ENCODE results near the gene SP7. TPM values are rescaled to one million over a fixed set of nuclear protein-coding genes. Genes with fewer than 3 reads are reported as not detected.

SP7 gene
- total RNA-seq, 1 experiment from 2014 or later = not detected

GRCh38 chr12:53328043-53328435 lies 8.1 kb downstream of the SP7 start:
- Histone ChIP-seq H3K27me3 (ENCODE audit: control insufficient read depth, insufficient read depth, low read length) (no peaks in the 10 kb centered on the region), H3K27ac (ENCODE audit: low read length) (no peak overlapping the region), H3K9me3 (ENCODE audit: control insufficient read depth, insufficient read depth, low read depth, low read length) (no peaks in the 10 kb centered on the region), H3K4me1 (ENCODE audit: control insufficient read depth, insufficient read depth, low read length) (peaks cover 11% of the 10 kb centered on the region), H3K36me3 (ENCODE audit: control insufficient read depth, insufficient read depth, low read length) (no peaks in the 10 kb centered on the region), H3K4me3 (ENCODE audit: low read depth in 2 of 2, low read length in 2 of 2) (no peak overlapping the region)
- intact Hi-C loops (cut with micrococcal nuclease; ENCODE audit: unreplicated experiment) = no loop called here
- ATAC-seq (no peak), DNase-seq (ENCODE audit: low read depth, low spot score) (no peak)
- ChIA-PET POLR2A (no interaction called here), CTCF (interaction anchor here (0.6 to 2.5 kb wide), 4 partner anchors 17 to 154 kb away, joined by 3 to 19 read pairs (median 4); no protein-coding TSS in a partner anchor)
- BruUV-seq (replicated peaks) = no TSS peak
- TF ChIP-seq REST (IDR thresholded peaks at IDR 0.05; ENCODE audit: insufficient read depth in 1 of 2, low read depth in 2 of 2, low read length in 1 of 2) (no peak), POLR2AphosphoS5 (IDR thresholded peaks at IDR 0.05; ENCODE audit: low read depth, low read length) (no peak), TCF7L2 (IDR thresholded peaks at IDR 0.05; ENCODE audit: low read depth, low read length) (no peak), SIN3A (IDR thresholded peaks at IDR 0.05; ENCODE audit: borderline replicate concordance, insufficient read depth, low read depth, low read length) (no peak)
- TF ChIP-seq, protein P1, sequence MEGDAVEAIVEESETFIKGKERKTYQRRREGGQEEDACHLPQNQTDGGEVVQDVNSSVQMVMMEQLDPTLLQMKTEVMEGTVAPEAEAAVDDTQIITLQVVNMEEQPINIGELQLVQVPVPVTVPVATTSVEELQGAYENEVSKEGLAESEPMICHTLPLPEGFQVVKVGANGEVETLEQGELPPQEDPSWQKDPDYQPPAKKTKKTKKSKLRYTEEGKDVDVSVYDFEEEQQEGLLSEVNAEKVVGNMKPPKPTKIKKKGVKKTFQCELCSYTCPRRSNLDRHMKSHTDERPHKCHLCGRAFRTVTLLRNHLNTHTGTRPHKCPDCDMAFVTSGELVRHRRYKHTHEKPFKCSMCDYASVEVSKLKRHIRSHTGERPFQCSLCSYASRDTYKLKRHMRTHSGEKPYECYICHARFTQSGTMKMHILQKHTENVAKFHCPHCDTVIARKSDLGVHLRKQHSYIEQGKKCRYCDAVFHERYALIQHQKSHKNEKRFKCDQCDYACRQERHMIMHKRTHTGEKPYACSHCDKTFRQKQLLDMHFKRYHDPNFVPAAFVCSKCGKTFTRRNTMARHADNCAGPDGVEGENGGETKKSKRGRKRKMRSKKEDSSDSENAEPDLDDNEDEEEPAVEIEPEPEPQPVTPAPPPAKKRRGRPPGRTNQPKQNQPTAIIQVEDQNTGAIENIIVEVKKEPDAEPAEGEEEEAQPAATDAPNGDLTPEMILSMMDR (IDR thresholded peaks at IDR 0.05) = no peak
- in situ Hi-C loops (cut with HindIII; ENCODE audit: low pct_unique_long_range_greater_than_20kb, low sequenced_read_pairs) = no loop called here

DNA sequence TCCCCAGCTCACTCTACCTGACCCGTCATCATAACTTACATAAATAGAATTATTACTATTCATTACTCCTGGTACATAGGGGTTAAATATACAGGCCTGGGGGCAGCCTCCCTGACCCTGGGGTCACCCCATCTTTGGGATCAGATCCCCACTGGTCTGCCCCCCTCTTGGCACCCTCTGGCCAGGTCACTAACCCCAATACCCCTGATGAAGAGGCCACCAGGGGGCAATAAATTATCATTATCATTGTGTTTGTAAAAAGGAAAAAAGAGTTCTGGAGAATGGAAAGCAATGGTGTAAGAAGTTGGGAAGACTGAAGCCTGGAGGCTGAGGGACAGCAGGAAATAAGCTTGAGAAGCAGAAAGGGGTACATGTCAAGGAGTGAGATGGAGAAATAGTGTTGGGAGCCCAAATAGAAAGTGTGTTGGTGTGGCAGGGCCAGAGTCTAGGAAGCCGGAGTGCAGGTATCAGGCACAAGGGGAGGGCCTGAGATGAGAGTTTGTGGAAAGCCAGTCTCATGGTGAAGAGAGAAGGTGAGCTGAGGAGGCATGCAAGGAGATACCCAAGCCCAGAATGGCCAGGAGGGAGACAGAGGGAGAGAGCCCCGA lies 8.6 kb downstream of the SP7 start:
- intact Hi-C loops (cut with micrococcal nuclease; ENCODE audit: unreplicated experiment) (loop anchor here (2.0 kb wide), 1 partner anchor 93 kb away; no protein-coding TSS in a partner anchor), in situ Hi-C loops (cut with HindIII; ENCODE audit: low pct_unique_long_range_greater_than_20kb, low sequenced_read_pairs) (no loop called here)
- TF ChIP-seq TCF7L2 (IDR thresholded peaks at IDR 0.05; ENCODE audit: low read depth, low read length) = no peak
- TF ChIP-seq REST (IDR thresholded peaks at IDR 0.05; ENCODE audit: insufficient read depth in 1 of 2, low read depth in 2 of 2, low read length in 1 of 2) = no peak
- no peak for TF ChIP-seq POLR2AphosphoS5 (IDR thresholded peaks at IDR 0.05; ENCODE audit: low read depth, low read length)
- no peak for TF ChIP-seq SIN3A (IDR thresholded peaks at IDR 0.05; ENCODE audit: borderline replicate concordance, insufficient read depth, low read depth, low read length)
- TF ChIP-seq, protein P1 (IDR thresholded peaks at IDR 0.05) = no peak; the same call in 1 of the 2 replicates
- Histone ChIP-seq H3K4me1 (ENCODE audit: control insufficient read depth, insufficient read depth, low read length) (peaks cover 11% of the 10 kb centered on the region), H3K4me3 (ENCODE audit: low read depth in 2 of 2, low read length in 2 of 2) (no peak overlapping the region), H3K27me3 (ENCODE audit: control insufficient read depth, insufficient read depth, low read length) (no peaks in the 10 kb centered on the region), H3K36me3 (ENCODE audit: control insufficient read depth, insufficient read depth, low read length) (no peaks in the 10 kb centered on the region), H3K27ac (ENCODE audit: low read length) (no peak overlapping the region), H3K9me3 (ENCODE audit: control insufficient read depth, insufficient read depth, low read depth, low read length) (no peaks in the 10 kb centered on the region)
- DNase-seq (ENCODE audit: low read depth, low spot score) = no peak
- no TSS peak for BruUV-seq (replicated peaks)
- CTCF ChIA-PET = interaction anchor here (0.6 to 2.5 kb wide), 6 partner anchors 18 to 154 kb away, joined by 3 to 19 read pairs (median 4); no protein-coding TSS in a partner anchor
- POLR2A ChIA-PET = interaction anchor here (0.8 to 1.2 kb wide), 2 partner anchors 25 to 94 kb away, joined by 3 to 4 read pairs; no protein-coding TSS in a partner anchor
- ATAC-seq = no peak

Data from Panc1 (cell line).